IMR-90 (cell line): ENCODE data around the gene CPLX4. TPM values are rescaled to one million over a fixed set of nuclear protein-coding genes. Genes with fewer than 3 reads are reported as not detected.

Experiments
- ATAC-seq: fragments of 200-7000 bp; cut with Tn5 transposase; 2 replicates; pipeline ENCODE4 v1.9.1; 2020; ENCODE audit warnings: low read depth, mild to moderate bottlenecking, moderate library complexity
- BruUV-seq: library from RNA; stranded (reverse); fragments of 400-500 nt; replicated peaks from 2 replicates; lab custom pipeline; 2021; lab: Mats Ljungman, UMichigan
- CTCF ChIA-PET: fragments of 300-600 bp; formaldehyde crosslinking; extraction: SDS; loops from one replicate; lab custom pipeline; 2021; ENCODE audit warnings: antibody characterized with exemption; lab: Yijun Ruan, JAX
- POLR2A ChIA-PET: fragments of 300-600 bp; sonication (Branson Sonifier 250); formaldehyde crosslinking; loops from one replicate; lab custom pipeline; 2022; ENCODE audit warnings: antibody characterized with exemption; ENCODE audit not compliant: unreplicated experiment; lab: Charles Lee
- DNase-seq: peaks from one replicate; pipeline ENCODE4 v3.0.0; 2013
- H2AFZ ChIP-seq: replicated peaks from 2 replicates; pipeline ENCODE3; 2013; ENCODE audit warnings: low read length, mild to moderate bottlenecking; ENCODE audit not compliant: poor library complexity
- H2AK5ac ChIP-seq: 2 replicates; pipeline ENCODE4 v1.6.1; 2013; ENCODE audit warnings: low read depth, low read length, inconsistent platforms
- H2AK9ac ChIP-seq: replicated peaks from 2 replicates; pipeline ENCODE3; 2013; ENCODE audit warnings: mild to moderate bottlenecking, low read depth, low read length, moderate library complexity; ENCODE audit not compliant: poor library complexity
- H2BK120ac ChIP-seq: 2 replicates; pipeline ENCODE4 v1.6.1; 2013; ENCODE audit warnings: low read depth, low read length, inconsistent platforms
- H2BK15ac ChIP-seq: 3 replicates; pipeline ENCODE4 v1.6.1; 2013; ENCODE audit warnings: low read depth, low read length, inconsistent platforms
- H2BK20ac ChIP-seq: 2 replicates; pipeline ENCODE4 v1.6.1; 2013; ENCODE audit warnings: low read depth, mild to moderate bottlenecking, inconsistent platforms, low read length, moderate library complexity
- H2BK5ac ChIP-seq: 2 replicates; pipeline ENCODE4 v1.6.1; 2013; ENCODE audit warnings: mild to moderate bottlenecking, low read depth, low read length, inconsistent platforms; ENCODE audit not compliant: poor library complexity, severe bottlenecking
- H3K14ac ChIP-seq: replicated peaks from 2 replicates; pipeline ENCODE4 v1.6.1; 2013; ENCODE audit warnings: low read depth, low read length, inconsistent platforms
- H3K18ac ChIP-seq: 2 replicates; pipeline ENCODE4 v1.6.1; 2013; ENCODE audit warnings: low read depth, low read length, control low read depth
- H3K23ac ChIP-seq: 2 replicates; pipeline ENCODE4 v1.6.1; 2013; ENCODE audit warnings: low read depth, low read length, inconsistent platforms
- H3K27ac ChIP-seq: 2 replicates; pipeline ENCODE4 v1.5.1; 2013; ENCODE audit warnings: mild to moderate bottlenecking, control low read depth, low read length; ENCODE audit not compliant: insufficient read depth
- H3K27me3 ChIP-seq: 2 replicates; pipeline ENCODE4 v1.6.1; 2013; ENCODE audit warnings: low read length; ENCODE audit not compliant: control insufficient read depth, insufficient read depth
- H3K36me3 ChIP-seq: 2 replicates; pipeline ENCODE4 v1.6.1; 2013; ENCODE audit warnings: low read length, mixed read lengths; ENCODE audit not compliant: control insufficient read depth, insufficient read depth
- H3K4ac ChIP-seq: 2 replicates; pipeline ENCODE4 v1.6.1; 2013; ENCODE audit warnings: low read depth, low read length, inconsistent platforms
- H3K4me1 ChIP-seq: 2 replicates; pipeline ENCODE4 v1.6.1; 2013; ENCODE audit warnings: low read length, mixed read lengths; ENCODE audit not compliant: control insufficient read depth, insufficient read depth
- H3K4me2 ChIP-seq: 2 replicates; pipeline ENCODE4 v1.6.1; 2013; ENCODE audit warnings: low read depth, mild to moderate bottlenecking, control low read depth, low read length, moderate library complexity
- H3K4me3 ChIP-seq: 2 replicates; pipeline ENCODE4 v1.5.1; 2013; ENCODE audit warnings: low read depth, mild to moderate bottlenecking, control low read depth, low read length, moderate library complexity; ENCODE audit not compliant: insufficient read depth
- H3K56ac ChIP-seq: 2 replicates; pipeline ENCODE4 v1.6.1; 2013; ENCODE audit warnings: low read length, inconsistent platforms; ENCODE audit not compliant: insufficient read depth; ENCODE audit errors: extremely low read depth
- H3K79me1 ChIP-seq, 2 experiments: 2 replicates each; pipeline ENCODE4 v1.6.1; 2013; ENCODE audit warnings: low read length in 2 of 2, inconsistent platforms in 1 of 2, low read depth in 1 of 2
- H3K9ac ChIP-seq: 2 replicates; pipeline ENCODE4 v1.6.1; 2013; ENCODE audit warnings: low read depth, low read length, control low read depth
- H3K9me1 ChIP-seq: 2 replicates; pipeline ENCODE4 v1.6.1; 2013; ENCODE audit warnings: low read length, inconsistent platforms; ENCODE audit not compliant: insufficient read depth
- H3K9me3 ChIP-seq: 2 replicates; pipeline ENCODE4 v1.6.1; 2013; ENCODE audit warnings: low read length; ENCODE audit not compliant: control insufficient read depth, insufficient read depth
- H4K20me1 ChIP-seq: 2 replicates; pipeline ENCODE4 v1.6.1; 2013; ENCODE audit warnings: low read length, inconsistent platforms; ENCODE audit not compliant: insufficient read depth
- H4K5ac ChIP-seq: 2 replicates; pipeline ENCODE4 v1.6.1; 2013; ENCODE audit warnings: mild to moderate bottlenecking, low read depth, low read length, control low read depth
- H4K8ac ChIP-seq, 2 experiments: 2 replicates each; pipeline ENCODE4 v1.6.1; 2013; ENCODE audit warnings: low read depth in 2 of 2, low read length in 2 of 2, control low read depth in 1 of 2, inconsistent platforms in 1 of 2
- H4K91ac ChIP-seq: 2 replicates; pipeline ENCODE4 v1.6.1; 2013; ENCODE audit warnings: low read depth, low read length, inconsistent platforms; ENCODE audit not compliant: insufficient read depth
- BHLHE40 ChIP-seq: fragments of 150-350 bp; IDR thresholded peaks from 2 replicates; pipeline ENCODE4 v1.6.1; 2016; ENCODE audit warnings: mild to moderate bottlenecking, low read depth, low read length
- CEBPB ChIP-seq: IDR thresholded peaks from 2 replicates; pipeline ENCODE4 v1.6.1; 2012; ENCODE audit warnings: low read depth, low read length, improper control_type of control experiment
- CHD1 ChIP-seq: IDR thresholded peaks from 2 replicates; pipeline ENCODE4 v1.6.1; 2012; ENCODE audit warnings: low read depth, low read length, improper control_type of control experiment
- FOS ChIP-seq: fragments of 150-350 bp; IDR thresholded peaks from 2 replicates; pipeline ENCODE4 v1.6.1; 2016; ENCODE audit warnings: low read depth, low read length
- MAFK ChIP-seq: IDR thresholded peaks from 2 replicates; pipeline ENCODE4 v1.6.1; 2012; ENCODE audit warnings: low read depth, low read length, improper control_type of control experiment
- MAZ ChIP-seq: IDR thresholded peaks from 2 replicates; pipeline ENCODE4 v1.6.1; 2012; ENCODE audit warnings: low read depth, mild to moderate bottlenecking, low read length, improper control_type of control experiment, moderate library complexity, borderline replicate concordance
- NFE2L2 ChIP-seq: fragments of 150-350 bp; IDR thresholded peaks from 2 replicates; pipeline ENCODE4 v1.6.1; 2016; ENCODE audit warnings: low read depth, mild to moderate bottlenecking, low read length
- POLR2A ChIP-seq: IDR thresholded peaks from 2 replicates; pipeline ENCODE4 v1.6.1; 2012; ENCODE audit warnings: mild to moderate bottlenecking, low read depth, low read length
- RAD21 ChIP-seq: IDR thresholded peaks from 2 replicates; pipeline ENCODE4 v1.6.1; 2012; ENCODE audit warnings: low read length, improper control_type of control experiment
- RCOR1 ChIP-seq: IDR thresholded peaks from 2 replicates; pipeline ENCODE4 v1.6.1; 2012; ENCODE audit warnings: mild to moderate bottlenecking, low read length, improper control_type of control experiment; ENCODE audit not compliant: insufficient replicate concordance
- RFX5 ChIP-seq: IDR thresholded peaks from 2 replicates; pipeline ENCODE4 v1.8.0; 2012; ENCODE audit warnings: low read depth, mild to moderate bottlenecking, low read length, moderate library complexity
- SMC3 ChIP-seq: fragments of 150-350 bp; IDR thresholded peaks from 2 replicates; pipeline ENCODE4 v1.6.1; 2016; ENCODE audit warnings: low read depth, mild to moderate bottlenecking, antibody characterized with exemption, low read length, moderate library complexity
- WGBS, 2 experiments: methylation state at CpG; one replicate each; pipeline versions ENCODE4 v1.1.5 to v1.1.7; 2013; ENCODE audit warnings: missing lambda C conversion rate in 2 of 2; ENCODE audit not compliant: insufficient read length in 1 of 2; ENCODE audit errors: extremely low coverage in 2 of 2; 5-methylcytosine and 5-hydroxymethylcytosine counted together
- dilution Hi-C: fragments of 300-500 bp; cut with HindIII; formaldehyde crosslinking; loops from one replicate; pipeline ENCODE4 v1.14.3; 2018; ENCODE audit warnings: low sequenced_read_pairs; ENCODE audit not compliant: unreplicated experiment
- in situ Hi-C: fragments of 300-500 bp; cut with MboI; formaldehyde crosslinking; loops from 3 replicates; pipeline ENCODE4 v1.14.3; 2019; ENCODE audit warnings: low sequenced_read_pairs, inconsistent platforms, mixed read lengths
- intact Hi-C: fragments of 100-400 bp; cut with micrococcal nuclease; formaldehyde crosslinking; loops from 2 replicates; pipeline ENCODE4 v1.10.0; 2022
- polyA plus RNA-seq, 3 experiments: library from polyadenylated mRNA; depleted of rRNA; stranded (reverse); fragments of >200 nt; gene quantifications; 2 replicates each; pipeline ENCODE4 v1.2.3, GENCODE V29; 2012; ENCODE audit warnings: low replicate concordance in 1 of 3
- total RNA-seq: library from RNA; depleted of rRNA; stranded (reverse); fragments of >200 nt; gene quantifications from 2 replicates; pipeline ENCODE4 v1.2.3, GENCODE V29; 2012
- TF ChIP-seq, protein P1 (sequence below): conservative IDR thresholded peaks from 2 replicates; pipeline ENCODE4 v1.5.1; 2012; ENCODE audit warnings: mild to moderate bottlenecking, low read depth, low read length, improper control_type of control experiment
- TF ChIP-seq, protein P2 (sequence below): fragments of 150-350 bp; IDR thresholded peaks from 2 replicates; pipeline ENCODE4 v1.6.1; 2017; ENCODE audit warnings: mild to moderate bottlenecking, antibody characterized with exemption, low read length, low read depth
- TF ChIP-seq, protein P3 (sequence below): fragments of 150-350 bp; IDR thresholded peaks from 2 replicates; pipeline ENCODE4 v1.6.1; 2016; ENCODE audit warnings: low read depth, mild to moderate bottlenecking, low read length, moderate library complexity, borderline replicate concordance

Gene CPLX4
- total and polyA plus RNA-seq, 2 of the 4 experiments (the other 2 are of a cell fraction) = not detected

DNA sequence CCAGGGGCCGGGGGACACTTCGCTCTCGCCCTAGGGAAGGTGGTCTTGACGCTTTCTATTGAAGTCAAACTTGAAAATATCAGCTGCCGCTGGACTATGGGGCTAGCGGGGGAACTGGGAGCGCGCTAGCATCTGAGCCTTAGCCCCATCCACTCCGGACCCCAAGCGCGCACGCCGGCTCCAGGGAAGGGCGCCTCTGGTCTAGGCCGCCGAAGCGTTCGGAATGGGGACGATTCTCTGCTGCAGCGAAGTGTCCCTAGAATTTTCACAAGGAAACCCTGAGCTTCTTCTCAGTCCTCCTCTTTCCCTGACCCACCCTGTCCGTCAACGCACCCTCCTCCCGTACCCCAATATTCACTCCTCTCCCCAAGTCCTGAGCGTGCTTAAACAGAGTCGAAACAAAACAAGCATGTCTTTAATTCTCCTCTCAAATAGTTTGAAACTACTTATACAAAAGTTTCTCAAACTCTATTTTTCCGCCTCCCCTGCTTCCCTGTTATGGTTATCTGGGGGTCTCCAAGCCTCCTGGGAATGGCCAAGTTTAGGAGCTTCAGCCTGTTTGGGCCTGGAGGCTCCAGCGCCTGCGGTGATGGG, 50.2 kb downstream of the CPLX4 start:
- Histone ChIP-seq H3K56ac (no peak overlapping the region), H3K4ac (no peak overlapping the region), H2BK5ac (no peak overlapping the region), H4K91ac (no peak overlapping the region), H3K27me3 (peaks cover 98% of the 10 kb centered on the region), H2AFZ (no peak overlapping the region), H3K23ac (no peak overlapping the region), H3K36me3 (no peaks in the 10 kb centered on the region), H3K9me1 (no peaks in the 10 kb centered on the region), H2BK20ac (no peak overlapping the region), H3K4me2 (no peak overlapping the region), H4K20me1 (peaks cover 3% of the 10 kb centered on the region; the same call in 1 of the 2 replicates), H4K8ac (no peak overlapping the region), H2AK5ac (no peak overlapping the region), H3K4me1 (no peaks in the 10 kb centered on the region), H3K27ac (no peak overlapping the region), H3K79me1 (no peaks in the 10 kb centered on the region), H3K9ac (no peak overlapping the region), H3K14ac (no peak overlapping the region), H3K18ac (no peak overlapping the region), H3K4me3 (no peak overlapping the region), H2BK15ac (no peak overlapping the region), H4K5ac (no peak overlapping the region), H2AK9ac (no peak overlapping the region), H3K9me3 (peaks cover 24% of the 10 kb centered on the region; the same call in 1 of the 2 replicates), H2BK120ac (no peak overlapping the region)
- no peak for TF ChIP-seq POLR2A
- TF ChIP-seq SMC3 = no peak
- no peak for TF ChIP-seq NFE2L2
- no peak for TF ChIP-seq MAFK
- TF ChIP-seq RFX5 = no peak
- TF ChIP-seq CEBPB = no peak
- TF ChIP-seq, protein P1, sequence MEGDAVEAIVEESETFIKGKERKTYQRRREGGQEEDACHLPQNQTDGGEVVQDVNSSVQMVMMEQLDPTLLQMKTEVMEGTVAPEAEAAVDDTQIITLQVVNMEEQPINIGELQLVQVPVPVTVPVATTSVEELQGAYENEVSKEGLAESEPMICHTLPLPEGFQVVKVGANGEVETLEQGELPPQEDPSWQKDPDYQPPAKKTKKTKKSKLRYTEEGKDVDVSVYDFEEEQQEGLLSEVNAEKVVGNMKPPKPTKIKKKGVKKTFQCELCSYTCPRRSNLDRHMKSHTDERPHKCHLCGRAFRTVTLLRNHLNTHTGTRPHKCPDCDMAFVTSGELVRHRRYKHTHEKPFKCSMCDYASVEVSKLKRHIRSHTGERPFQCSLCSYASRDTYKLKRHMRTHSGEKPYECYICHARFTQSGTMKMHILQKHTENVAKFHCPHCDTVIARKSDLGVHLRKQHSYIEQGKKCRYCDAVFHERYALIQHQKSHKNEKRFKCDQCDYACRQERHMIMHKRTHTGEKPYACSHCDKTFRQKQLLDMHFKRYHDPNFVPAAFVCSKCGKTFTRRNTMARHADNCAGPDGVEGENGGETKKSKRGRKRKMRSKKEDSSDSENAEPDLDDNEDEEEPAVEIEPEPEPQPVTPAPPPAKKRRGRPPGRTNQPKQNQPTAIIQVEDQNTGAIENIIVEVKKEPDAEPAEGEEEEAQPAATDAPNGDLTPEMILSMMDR = no peak
- TF ChIP-seq BHLHE40 = no peak
- no peak for TF ChIP-seq FOS
- no peak for TF ChIP-seq RAD21
- no peak for TF ChIP-seq MAZ
- TF ChIP-seq RCOR1 = no peak
- TF ChIP-seq, protein P2, sequence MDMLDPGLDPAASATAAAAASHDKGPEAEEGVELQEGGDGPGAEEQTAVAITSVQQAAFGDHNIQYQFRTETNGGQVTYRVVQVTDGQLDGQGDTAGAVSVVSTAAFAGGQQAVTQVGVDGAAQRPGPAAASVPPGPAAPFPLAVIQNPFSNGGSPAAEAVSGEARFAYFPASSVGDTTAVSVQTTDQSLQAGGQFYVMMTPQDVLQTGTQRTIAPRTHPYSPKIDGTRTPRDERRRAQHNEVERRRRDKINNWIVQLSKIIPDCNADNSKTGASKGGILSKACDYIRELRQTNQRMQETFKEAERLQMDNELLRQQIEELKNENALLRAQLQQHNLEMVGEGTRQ = no peak
- TF ChIP-seq, protein P3, sequence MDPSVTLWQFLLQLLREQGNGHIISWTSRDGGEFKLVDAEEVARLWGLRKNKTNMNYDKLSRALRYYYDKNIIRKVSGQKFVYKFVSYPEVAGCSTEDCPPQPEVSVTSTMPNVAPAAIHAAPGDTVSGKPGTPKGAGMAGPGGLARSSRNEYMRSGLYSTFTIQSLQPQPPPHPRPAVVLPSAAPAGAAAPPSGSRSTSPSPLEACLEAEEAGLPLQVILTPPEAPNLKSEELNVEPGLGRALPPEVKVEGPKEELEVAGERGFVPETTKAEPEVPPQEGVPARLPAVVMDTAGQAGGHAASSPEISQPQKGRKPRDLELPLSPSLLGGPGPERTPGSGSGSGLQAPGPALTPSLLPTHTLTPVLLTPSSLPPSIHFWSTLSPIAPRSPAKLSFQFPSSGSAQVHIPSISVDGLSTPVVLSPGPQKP = no peak
- TF ChIP-seq CHD1 = no peak
- intact Hi-C loops = no loop called here
- ChIA-PET CTCF (interaction anchor here (0.8 to 1.1 kb wide), 2 partner anchors 67 to 135 kb away, joined by 3 read pairs; no protein-coding TSS in a partner anchor), POLR2A (no interaction called here)
- BruUV-seq = no TSS peak
- ATAC-seq (no peak), DNase-seq (no peak)
- 10% methylated on average over 4 of the region's 28 CpGs; no CpG with 5 or more reads in 1 of the 2 experiments for WGBS, 2 experiments
- dilution Hi-C loops = no loop called here
- in situ Hi-C loops = no loop called here
